Hematopoietic multipotent progenitor cell treated with erythropoietin and hydrocortisone succinate and interleukin-3 and kit ligand, for 8 days (in vitro differentiated cells): ENCODE data around the gene HDAC5.
"Not testable (repeated sequence)": the region's sequence is repeated elsewhere in the genome, so short reads cannot be mapped to it uniquely, and the experiment has no call there.

Experiments
- DNase-seq: peaks from one replicate; pipeline ENCODE4 v3.0.0-alpha.2; 2015

Gene HDAC5

GRCh38 chr17:44123356-44124117 is at the start of gene HDAC5:
Gene HDAC5, minus strand, starts transcription at chr17:44123641. Its CDS starts 6,126 bp downstream, at chr17:44117515.
- peak; percentile 92 for DNase-seq

- no peak for DNase-seq
Observed at GRCh38 chr17:44171931-44172455, 48.6 kb upstream of the HDAC5 start.

- DNase-seq, result no peak
Observed at GRCh38 chr17:44170499-44171201, 47.2 kb upstream of the HDAC5 start, which contains the start of gene ASB16. Gene ASB16, plus strand, starts transcription at chr17:44170704. Its CDS starts 86 bp downstream, at chr17:44170790.

GRCh38 chr17:44170135-44170498 is 46.7 kb upstream of the HDAC5 start:
- no peak for DNase-seq

- no peak for DNase-seq
Observed at GRCh38 chr17:44167181-44167861, 43.9 kb upstream of the HDAC5 start.

GRCh38 chr17:44164476-44164875 is 41.0 kb upstream of the HDAC5 start:
- DNase-seq, result no peak

- peak; percentile 90 for DNase-seq
Observed at GRCh38 chr17:44159519-44160210, 36.2 kb upstream of the HDAC5 start.

- DNase-seq, result no peak
Observed at GRCh38 chr17:44155488-44155887, 32.0 kb upstream of the HDAC5 start.

- DNase-seq, result no peak
Observed at GRCh38 chr17:44152875-44153274, 29.4 kb upstream of the HDAC5 start.

- DNase-seq, result no peak
Observed at GRCh38 chr17:44149750-44150329, 26.4 kb upstream of the HDAC5 start.

- not testable (repeated sequence) for DNase-seq
Observed at GRCh38 chr17:44149066-44149465, 25.6 kb upstream of the HDAC5 start.

- DNase-seq, result no peak
Observed at GRCh38 chr17:44147812-44148211, 24.4 kb upstream of the HDAC5 start.

- no peak for DNase-seq
Observed at GRCh38 chr17:44146375-44147346, 23.2 kb upstream of the HDAC5 start.

GRCh38 chr17:44144966-44145739 is 21.7 kb upstream of the HDAC5 start:
- DNase-seq, result no peak

- DNase-seq, result not testable (repeated sequence)
Observed at GRCh38 chr17:44143921-44144320, 20.5 kb upstream of the HDAC5 start.

- DNase-seq, result peak; percentile 53
Observed at GRCh38 chr17:44137891-44138709, 14.7 kb upstream of the HDAC5 start.

GRCh38 chr17:44134752-44135568 is 11.5 kb upstream of the HDAC5 start:
- DNase-seq, result no peak

GRCh38 chr17:44133918-44134476 is 10.6 kb upstream of the HDAC5 start:
- no peak for DNase-seq
